NCI-H774 (cell line): ENCODE data around the gene TLL1.

ENCODE experiments used
- DNase-seq: peaks from one replicate; lab custom pipeline; 2025; lab: John Stamatoyannopoulos, UW

The TLL1 gene

GRCh38 chr4:165894159-165894558, 21.1 kb downstream of the TLL1 start:
- DNase-seq: no peak

GRCh38 chr4:165905405-165906027, 32.5 kb downstream of the TLL1 start:
- no peak for DNase-seq

GRCh38 chr4:165906272-165906671, 33.2 kb downstream of the TLL1 start:
- no peak for DNase-seq

GRCh38 chr4:165909947-165910346, 36.9 kb downstream of the TLL1 start:
- no peak for DNase-seq

- DNase-seq: no peak
Observed at GRCh38 chr4:165915215-165915614, 42.2 kb downstream of the TLL1 start.

- no peak for DNase-seq
Observed at GRCh38 chr4:165921546-165921945, 48.5 kb downstream of the TLL1 start.

GRCh38 chr4:165922747-165923146, 49.7 kb downstream of the TLL1 start:
- no peak for DNase-seq

- no peak for DNase-seq
Observed at GRCh38 chr4:165926307-165926706, 53.3 kb downstream of the TLL1 start.

GRCh38 chr4:165927366-165927765, 54.3 kb downstream of the TLL1 start:
- DNase-seq: no peak

- no peak for DNase-seq
Observed at GRCh38 chr4:165927815-165928214, 54.8 kb downstream of the TLL1 start.

- DNase-seq: no peak
Observed at GRCh38 chr4:165928601-165929000, 55.6 kb downstream of the TLL1 start.

- DNase-seq: no peak
Observed at GRCh38 chr4:165929662-165930061, 56.6 kb downstream of the TLL1 start.

- DNase-seq: no peak
Observed at GRCh38 chr4:165931741-165932140, 58.7 kb downstream of the TLL1 start.

GRCh38 chr4:165944900-165945299, 71.9 kb downstream of the TLL1 start:
- DNase-seq: no peak

- no peak for DNase-seq
Observed at GRCh38 chr4:165945991-165946390, 73.0 kb downstream of the TLL1 start.

- DNase-seq: no peak
Observed at GRCh38 chr4:165947019-165947418, 74.0 kb downstream of the TLL1 start.

GRCh38 chr4:165953181-165953580, 80.1 kb downstream of the TLL1 start:
- no peak for DNase-seq

GRCh38 chr4:165963621-165964020, 90.6 kb downstream of the TLL1 start:
- DNase-seq: no peak

- DNase-seq: no peak
Observed at GRCh38 chr4:165964591-165964990, 91.6 kb downstream of the TLL1 start.

- no peak for DNase-seq
Observed at GRCh38 chr4:165965503-165965902, 92.5 kb downstream of the TLL1 start.

GRCh38 chr4:165966833-165967232, 93.8 kb downstream of the TLL1 start:
- DNase-seq: no peak

- DNase-seq: no peak
Observed at GRCh38 chr4:165967486-165967885, 94.4 kb downstream of the TLL1 start.

GRCh38 chr4:165970703-165971420, 97.8 kb downstream of the TLL1 start:
- no peak for DNase-seq

- no peak for DNase-seq
Observed at GRCh38 chr4:165971446-165971845, 98.4 kb downstream of the TLL1 start.
